HFF-Myc (cell line): ENCODE data around the gene SYCE1L.

Source experiments
- DNase-seq: peaks from one replicate; pipeline ENCODE4 v3.0.0-alpha.2; 2011; ENCODE audit warnings: low read depth; ENCODE audit errors: extremely low read depth
- H3K4me3 ChIP-seq: replicated peaks from 2 replicates; pipeline ENCODE4 v1.5.1; 2011; ENCODE audit warnings: low read depth, mild to moderate bottlenecking, control low read depth, low read length
- CTCF ChIP-seq: IDR thresholded peaks from 2 replicates; pipeline ENCODE4 v1.5.1; 2012; ENCODE audit warnings: mild to moderate bottlenecking, low read depth, low read length, control low read depth; ENCODE audit errors: missing control alignments

Gene SYCE1L

GRCh38 chr16:77214411-77215138 lies 15.4 kb downstream of the SYCE1L start:
- no peak for TF ChIP-seq CTCF
- no peak overlapping the region for H3K4me3 ChIP-seq
- no peak for DNase-seq

GRCh38 chr16:77219437-77219836 lies 20.2 kb downstream of the SYCE1L start:
- TF ChIP-seq CTCF = no peak
- H3K4me3 ChIP-seq = no peak overlapping the region
- no peak for DNase-seq

GRCh38 chr16:77220427-77220826 lies 21.2 kb downstream of the SYCE1L start:
- no peak for TF ChIP-seq CTCF
- no peak overlapping the region for H3K4me3 ChIP-seq
- no peak for DNase-seq

GRCh38 chr16:77221482-77221881 lies 22.3 kb downstream of the SYCE1L start:
- no peak overlapping the region for H3K4me3 ChIP-seq

GRCh38 chr16:77223184-77223583 lies 24.0 kb downstream of the SYCE1L start:
- H3K4me3 ChIP-seq = no peak overlapping the region
- no peak for DNase-seq
- TF ChIP-seq CTCF = peak; percentile 46

More at GRCh38 chr16:77221482-77221881, 22.3 kb downstream of the SYCE1L start:
- DNase-seq = no peak
- no peak for TF ChIP-seq CTCF

GRCh38 chr16:77225182-77225581 lies 26.0 kb downstream of the SYCE1L start:
- no peak for DNase-seq
- no peak overlapping the region for H3K4me3 ChIP-seq
- TF ChIP-seq CTCF = no peak

- DNase-seq = no peak
- no peak for TF ChIP-seq CTCF
- no peak overlapping the region for H3K4me3 ChIP-seq
Observed at GRCh38 chr16:77227745-77228144, 28.5 kb downstream of the SYCE1L start.
